Body of pancreas (tissue), 4 donors: Measurements from ENCODE around the gene RAB11FIP3. TPM values are rescaled to one million over a fixed set of nuclear protein-coding genes. Genes with fewer than 3 reads are reported as not detected.
A peak's percentile ranks its signal among the peaks of the same experiment; 100 is the strongest.

Experiments
- ATAC-seq: fragments of 150-250 bp; one replicate; pipeline ENCODE4 v1.9.1; 2016
- DNase-seq, 4 donors: peaks; one replicate each; pipeline ENCODE4 v3.0.0-alpha.2; 2019
- H3K27ac ChIP-seq, 4 donors: fragments of 200-600 bp; sonication (generic); 1 replicate in 3 of 4; 2 replicates in 1 of 4; pipeline versions ENCODE4 v1.5.1 to v1.6.1; 2016 to 2019; ENCODE audit warnings: mild to moderate bottlenecking in 1 of 4, mixed read lengths in 1 of 4, moderate library complexity in 1 of 4
- H3K27me3 ChIP-seq, 2 donors: fragments of 200-600 bp; sonication (generic); one replicate each; pipeline ENCODE4 v1.6.0; 2016; ENCODE audit warnings: mild to moderate bottlenecking in 1 of 2
- H3K36me3 ChIP-seq, 2 donors: fragments of 200-600 bp; sonication (generic); replicated peaks in 1 of 2; 2 replicates each; pipeline ENCODE4 v1.5.1; 2016; ENCODE audit warnings: low read depth in 2 of 2; ENCODE audit not compliant: insufficient read depth in 1 of 2
- H3K4me1 ChIP-seq: fragments of 200-600 bp; sonication (generic); one replicate; pipeline ENCODE4 v1.6.0; 2016
- H3K4me3 ChIP-seq, 2 donors: fragments of 200-600 bp; sonication (generic); 1 replicate in 1 of 2; 2 replicates in 1 of 2; pipeline ENCODE4 v1.5.1; 2016 to 2019
- H3K9me3 ChIP-seq, 3 donors: fragments of 200-600 bp; sonication (generic); 1 replicate in 2 of 3; 2 replicates in 1 of 3; pipeline ENCODE4 v1.5.1; 2016
- CTCF ChIP-seq, 7 experiments: fragments of 450-650 bp in 4 of 7; fragments of 200-600 bp in 3 of 7; sonication (generic) in 3 of 7; IDR thresholded peaks; one replicate each; pipeline ENCODE4 v1.5.1; 2016 to 2019; ENCODE audit warnings: antibody characterized with exemption in 7 of 7
- POLR2A ChIP-seq, 3 donors: fragments of 450-650 bp; IDR thresholded peaks; one replicate each; pipeline ENCODE4 v1.6.1; 2016; ENCODE audit warnings: antibody characterized with exemption in 3 of 3, mild to moderate bottlenecking in 2 of 3
- WGBS, 2 donors: methylation state at CpG; one replicate each; pipeline ENCODE4 v1.1.5; 2017; 5-methylcytosine and 5-hydroxymethylcytosine counted together
- intact Hi-C: fragments of 100-400 bp; cut with DNase I; formaldehyde crosslinking; loops from one replicate; pipeline ENCODE4 v1.15.1; 2023
- total RNA-seq, 2 donors: library from RNA; depleted of rRNA; stranded (reverse); fragments of >200 nt; gene quantifications; one replicate each; pipeline ENCODE4 v1.1.0, GENCODE V29; 2016

RAB11FIP3 gene
- total RNA-seq, 2 donors from 2014 or later = 50.1 to 122 TPM

- no peaks in the 10 kb centered on the region for H3K36me3 ChIP-seq
- H3K4me1 ChIP-seq = peaks cover 36% of the 10 kb centered on the region
- DNase-seq (no peak), ATAC-seq (no peak)
- TF ChIP-seq POLR2A (IDR thresholded peaks at IDR 0.05) (no peak), CTCF (IDR thresholded peaks at IDR 0.05) (no peak)
- H3K9me3 ChIP-seq = no peaks in the 10 kb centered on the region
- H3K27me3 ChIP-seq = no peaks in the 10 kb centered on the region
- intact Hi-C loops = no loop called here
- no peak overlapping the region for H3K4me3 ChIP-seq
- WGBS, 2 donors = 55 to 72% methylated on average over 11 to 35 of the region's 35 CpGs
- no peak overlapping the region for H3K27ac ChIP-seq
These were observed 140.2 kb downstream of the RAB11FIP3 start for GRCh38 chr16:565419-566330.

DNA sequence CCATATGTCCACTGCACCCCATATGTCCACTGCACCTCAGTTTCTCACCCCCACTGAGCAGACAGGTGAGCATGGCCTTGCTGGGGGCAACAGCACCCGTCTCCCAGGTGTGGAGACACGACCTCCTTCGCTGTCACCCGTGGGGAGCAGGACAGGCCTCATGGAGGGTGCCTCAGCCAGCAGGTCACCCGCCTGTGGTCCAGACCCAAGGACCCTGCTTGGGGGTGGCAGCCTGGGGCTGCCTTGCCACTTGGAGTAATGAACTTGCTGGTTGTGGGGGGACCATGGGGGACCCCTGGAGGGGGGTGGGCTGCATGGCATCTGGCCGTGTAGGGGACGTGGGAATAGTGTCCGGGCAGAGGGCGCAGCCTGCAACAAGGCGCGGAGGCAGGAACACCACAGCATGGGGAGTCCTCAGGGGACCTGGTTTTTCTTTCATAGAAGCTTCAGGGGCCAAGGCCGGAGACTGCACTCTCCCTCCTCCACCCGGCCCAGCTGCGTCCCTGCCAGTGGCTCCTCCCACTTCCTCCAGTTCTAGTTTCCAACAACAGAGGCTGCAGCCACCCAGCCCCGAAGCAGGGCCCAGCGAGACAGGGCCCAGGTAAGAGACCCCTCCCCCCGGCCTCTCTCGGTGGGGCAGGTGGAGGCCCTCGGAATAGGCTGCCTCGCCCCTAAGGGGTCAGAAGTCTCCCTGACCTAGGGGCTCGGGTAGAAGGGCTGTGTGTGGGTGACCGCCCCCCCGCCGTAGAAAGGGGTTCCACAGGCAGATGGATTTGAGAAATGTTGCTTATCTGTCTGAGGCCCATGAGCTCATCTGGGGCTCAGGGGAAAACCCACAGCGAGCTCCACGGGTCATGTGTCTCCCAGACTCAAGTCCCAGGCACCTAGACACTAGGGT lies 141.3 kb downstream of the RAB11FIP3 start, which contains the start of gene NHLRC4:
Gene NHLRC4 (plus strand): TSS at position 531 of the 898 bp plus-strand sequence. CDS start 1,043 bp downstream, outside the sequence.
- WGBS, 2 donors = 25 to 39% methylated on average over 4 to 23 of the region's 26 CpGs
- no peaks in the 10 kb centered on the region for H3K9me3 ChIP-seq
- TF ChIP-seq POLR2A (IDR thresholded peaks at IDR 0.05) (no peak), CTCF (IDR thresholded peaks at IDR 0.05) (no peak)
- ATAC-seq (no peak), DNase-seq (peak in 3 of 4 donors; percentile 42 to 55 (median 46))
- H3K27ac ChIP-seq = no peak within 1 kb of the TSS
- H3K36me3 ChIP-seq = no peaks in the 10 kb centered on the region
- peaks cover 36% of the 10 kb centered on the region for H3K4me1 ChIP-seq
- intact Hi-C loops = no loop called here
- H3K27me3 ChIP-seq = no peaks in the 10 kb centered on the region
- no peak within 1 kb of the TSS for H3K4me3 ChIP-seq

- intact Hi-C loops = no loop called here
- H3K4me1 ChIP-seq = peaks cover 34% of the 10 kb centered on the region
- TF ChIP-seq POLR2A (IDR thresholded peaks at IDR 0.05) = no peak
- TF ChIP-seq CTCF (IDR thresholded peaks at IDR 0.05) = no peak
- no peaks in the 10 kb centered on the region for H3K9me3 ChIP-seq
- no peak overlapping the region for H3K27ac ChIP-seq
- DNase-seq = no peak
- no peak for ATAC-seq
- 87% methylated on average over 7 to 32 of the region's 35 CpGs for WGBS, 2 donors
- H3K4me3 ChIP-seq = no peak overlapping the region
- H3K36me3 ChIP-seq = no peaks in the 10 kb centered on the region
- no peaks in the 10 kb centered on the region for H3K27me3 ChIP-seq
These were observed 142.2 kb downstream of the RAB11FIP3 start for GRCh38 chr16:567373-568256.

GRCh38 chr16:568401-569258 lies 143.2 kb downstream of the RAB11FIP3 start:
- intact Hi-C loops = no loop called here
- H3K27me3 ChIP-seq = no peaks in the 10 kb centered on the region
- H3K4me3 ChIP-seq = no peak overlapping the region
- peaks cover 34% of the 10 kb centered on the region for H3K4me1 ChIP-seq
- ATAC-seq (no peak), DNase-seq (no peak)
- H3K27ac ChIP-seq = peak overlapping the region in 1 of 4 donors; percentile 3
- no peaks in the 10 kb centered on the region for H3K36me3 ChIP-seq
- H3K9me3 ChIP-seq = no peaks in the 10 kb centered on the region
- TF ChIP-seq POLR2A (IDR thresholded peaks at IDR 0.05) (no peak), CTCF (IDR thresholded peaks at IDR 0.05) (no peak)
- 62 to 79% methylated on average over 5 to 8 of the region's 11 CpGs for WGBS, 2 donors
